Activated CD8-positive, alpha-beta memory T cell treated with anti-CD3 and anti-CD28 coated beads, Interleukin-2, amount 50 U/mL, for 24 hours (primary cell): Measurements from ENCODE around the gene POC1A.
"Not testable (repeated sequence)": the region's sequence is repeated elsewhere in the genome, so short reads cannot be mapped to it uniquely, and the experiment has no call there.

Experiments used
- DNase-seq: peaks from one replicate; pipeline ENCODE4 v3.0.0-alpha.2; 2020; ENCODE audit errors: extremely low read depth

Gene POC1A

DNA sequence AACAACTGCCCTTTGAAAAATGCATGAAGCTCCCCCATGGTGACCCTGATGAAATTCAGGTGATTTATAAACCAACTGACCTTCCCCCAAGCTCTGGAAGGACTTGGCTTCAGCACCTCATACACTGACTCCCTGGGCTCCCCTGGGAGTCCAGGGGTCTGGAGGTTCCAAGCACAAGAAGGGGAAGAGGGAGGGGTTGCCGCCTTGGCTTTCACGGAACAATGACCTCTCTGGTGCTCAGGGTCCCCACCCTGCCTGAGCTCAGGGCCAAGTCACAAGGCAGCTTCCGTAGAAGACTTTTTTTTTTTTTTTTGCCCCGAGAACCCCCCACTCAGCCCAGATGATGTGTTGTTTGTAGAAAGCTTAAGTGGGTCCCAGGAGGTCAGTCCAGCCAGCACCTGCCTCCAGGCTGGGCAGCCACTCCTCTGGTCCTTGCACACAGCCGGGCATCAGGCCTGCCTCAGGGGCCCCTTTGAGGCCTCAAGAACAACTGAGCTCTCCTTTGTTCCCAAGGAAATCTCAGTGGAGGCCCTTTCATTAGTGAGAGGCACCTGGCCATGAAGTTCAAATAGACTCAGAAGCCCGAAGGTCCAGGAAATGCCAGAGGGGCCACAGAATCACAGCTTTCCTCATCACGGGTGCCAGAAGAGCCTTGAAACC is 29.7 kb upstream of the POC1A start:
- no peak for DNase-seq

GRCh38 chr3:52182691-52183090 is 28.5 kb upstream of the POC1A start:
- no peak for DNase-seq

GRCh38 chr3:52182196-52182595 is 28.0 kb upstream of the POC1A start:
- no peak for DNase-seq

DNA sequence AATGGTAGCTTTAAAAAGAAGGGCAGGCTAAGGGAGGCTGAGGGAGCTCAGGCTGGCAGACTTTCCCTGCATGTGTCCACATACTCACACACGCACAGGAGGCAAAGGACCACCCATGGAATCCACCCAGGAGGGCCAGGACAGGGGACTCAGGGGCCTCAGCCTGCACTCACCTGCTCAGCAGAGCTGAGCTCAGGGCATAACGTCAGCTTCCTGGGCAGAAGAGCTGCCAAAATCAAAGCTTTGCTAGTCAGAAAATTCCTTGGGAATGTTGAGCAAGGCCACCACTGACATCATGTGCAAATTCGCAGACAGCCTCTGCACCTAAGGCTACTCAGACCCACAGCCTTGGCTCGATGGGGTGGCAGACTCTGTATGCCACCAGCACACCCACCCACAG is 27.3 kb upstream of the POC1A start:
- no peak for DNase-seq

DNA sequence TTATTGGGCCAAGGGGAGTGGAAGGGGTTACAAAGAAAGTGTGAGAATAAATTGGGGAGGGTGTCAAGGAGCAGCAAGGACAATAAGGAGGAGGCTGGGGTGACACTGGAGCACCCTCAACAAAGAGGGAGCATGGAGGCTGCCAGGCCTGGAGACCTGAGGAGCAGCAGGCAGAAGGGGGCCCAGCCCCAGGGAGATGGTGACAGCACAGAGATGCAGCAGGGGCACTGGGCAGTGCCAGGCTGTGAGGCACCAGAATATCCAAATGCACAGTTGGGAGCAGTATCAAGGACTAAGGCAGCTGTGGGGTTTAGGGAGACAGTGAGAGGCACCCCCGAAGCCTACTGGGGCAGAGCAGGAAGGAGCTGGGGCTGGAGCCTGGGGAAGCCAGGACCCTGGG is 24.3 kb upstream of the POC1A start:
- no peak for DNase-seq

DNA sequence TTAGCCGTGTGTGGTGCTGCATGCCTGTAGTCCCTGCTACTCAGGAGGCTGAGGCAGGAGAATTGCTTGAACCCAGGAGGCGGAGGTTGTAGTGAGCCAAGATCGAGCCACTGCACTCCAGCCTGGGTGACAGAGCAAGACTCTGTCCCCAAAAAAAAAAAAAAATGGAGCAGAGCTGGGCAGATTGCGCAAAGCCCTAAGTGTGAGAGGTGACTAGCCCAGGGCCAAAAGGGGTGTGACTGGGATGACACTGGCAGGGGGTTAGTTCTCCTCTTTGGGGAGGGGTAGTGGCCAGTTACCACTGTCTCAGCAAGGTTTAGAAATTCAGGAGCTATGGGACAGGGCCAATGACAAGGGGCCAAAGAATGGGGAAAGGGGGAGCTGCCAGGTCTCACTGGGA is 23.9 kb upstream of the POC1A start:
- not testable (repeated sequence) for DNase-seq

GRCh38 chr3:52177701-52178042 is 23.4 kb upstream of the POC1A start:
- no peak for DNase-seq

DNA sequence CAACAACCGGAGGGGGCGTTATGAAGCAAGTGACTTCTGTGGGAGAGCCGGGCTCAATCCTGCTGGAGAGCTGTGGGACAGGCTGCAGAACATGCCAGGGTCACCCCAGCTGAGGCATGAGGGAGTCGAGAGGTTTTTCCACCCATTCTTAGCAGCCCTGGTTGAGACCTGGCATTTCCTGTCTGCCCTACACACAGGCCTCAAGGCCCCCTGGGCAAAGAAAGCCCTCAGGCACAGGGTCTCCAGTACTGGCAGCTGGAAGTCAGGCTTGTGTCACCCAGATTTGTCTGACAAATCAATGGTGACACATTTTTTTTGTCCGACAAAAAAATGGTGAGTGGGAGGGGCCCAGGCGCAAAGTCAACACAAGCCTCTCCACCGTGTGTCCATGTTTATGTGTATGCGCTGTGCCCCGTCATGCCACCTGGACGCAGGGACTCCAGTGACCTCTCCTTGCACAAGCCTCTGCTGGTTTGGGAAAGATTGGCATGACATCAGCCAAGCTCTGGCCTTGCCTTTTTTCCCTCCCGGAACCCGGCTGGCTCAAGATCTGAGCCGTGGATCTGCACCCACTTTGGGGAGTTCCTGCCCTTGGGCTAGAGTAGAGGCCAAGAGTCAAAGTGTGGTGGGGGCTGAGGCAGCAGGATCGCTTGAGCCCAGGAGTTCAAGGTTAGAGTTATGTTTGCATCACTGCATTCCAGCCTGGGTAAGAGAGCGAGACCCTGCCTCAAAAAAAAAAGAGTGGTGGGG is 22.9 kb upstream of the POC1A start:
- DNase-seq, result no peak

DNA sequence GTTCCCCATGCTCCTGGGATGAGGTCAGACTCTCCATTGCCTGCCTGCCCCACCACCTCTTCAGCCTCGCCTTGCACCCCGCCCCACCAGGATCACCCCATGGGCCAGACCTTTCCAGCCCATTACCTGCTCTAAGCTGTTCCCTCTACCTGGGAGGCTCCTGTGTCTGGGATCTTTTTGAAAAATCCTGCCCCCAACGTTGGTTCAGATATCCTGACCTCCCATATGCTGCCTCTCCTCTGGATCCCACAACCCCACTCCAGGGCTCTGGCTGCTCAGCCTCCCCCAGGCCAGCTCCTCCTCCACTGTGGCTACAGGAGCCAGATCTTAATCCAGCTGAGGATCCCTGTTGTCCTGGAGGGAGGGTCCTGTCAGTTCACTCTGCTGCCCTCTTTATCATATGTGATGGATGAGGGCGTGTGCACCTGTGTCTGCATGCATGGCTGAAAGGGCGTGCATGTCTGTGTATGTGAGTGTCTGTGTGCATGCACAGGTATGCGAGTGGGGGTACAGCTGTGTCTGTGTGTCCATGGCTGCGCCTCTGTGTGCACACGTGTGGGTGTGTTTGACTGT is 22.0 kb upstream of the POC1A start:
- DNase-seq, result no peak

- DNase-seq, result no peak
These were observed 21.4 kb upstream of the POC1A start for GRCh38 chr3:52175416-52176179.

- DNase-seq, result no peak
These were observed 20.7 kb upstream of the POC1A start for GRCh38 chr3:52174896-52175295.

DNA sequence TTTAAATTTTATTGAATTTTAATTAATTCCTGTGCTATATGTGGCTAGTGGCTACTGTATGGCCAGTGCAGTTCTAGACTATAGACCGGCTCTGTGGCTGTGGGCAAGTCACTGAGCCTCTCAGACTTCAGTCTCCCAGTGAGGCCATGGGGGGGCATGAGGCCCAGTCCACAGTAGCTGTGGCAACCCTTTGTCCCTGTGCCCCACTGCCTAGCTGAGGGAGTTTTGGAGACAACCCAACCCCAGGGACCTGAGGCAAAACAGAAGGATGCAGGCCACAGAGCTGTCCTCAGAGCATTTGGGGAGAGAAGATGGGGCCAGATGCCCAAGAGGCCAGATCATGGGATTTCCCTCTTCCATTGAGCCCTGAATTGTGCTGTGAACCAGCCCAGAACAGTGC is 18.9 kb upstream of the POC1A start:
- DNase-seq, result no peak

GRCh38 chr3:52172262-52172757 is 18.1 kb upstream of the POC1A start:
- DNase-seq, result no peak

- no peak for DNase-seq
These were observed 17.5 kb upstream of the POC1A start for GRCh38 chr3:52171514-52172261.

DNA sequence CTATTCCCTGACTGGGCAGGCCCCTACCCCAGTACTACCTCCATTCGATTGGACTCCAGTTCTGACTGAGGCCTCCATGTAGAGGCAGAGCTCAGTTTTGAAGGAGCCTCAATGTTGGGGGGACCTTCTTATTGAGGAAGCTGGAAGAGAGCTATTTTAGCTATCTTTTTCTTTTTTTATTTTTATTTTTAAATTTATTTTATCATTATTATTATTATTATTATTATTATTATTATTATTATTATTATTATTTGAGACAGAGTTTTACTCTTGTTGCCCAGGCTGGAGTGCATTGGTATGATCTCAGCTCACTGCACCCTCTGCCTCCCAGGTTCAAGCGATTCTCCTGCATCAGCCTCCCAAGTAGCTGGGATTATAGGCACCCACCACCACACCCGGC is 16.0 kb upstream of the POC1A start:
- DNase-seq, result not testable (repeated sequence)

DNA sequence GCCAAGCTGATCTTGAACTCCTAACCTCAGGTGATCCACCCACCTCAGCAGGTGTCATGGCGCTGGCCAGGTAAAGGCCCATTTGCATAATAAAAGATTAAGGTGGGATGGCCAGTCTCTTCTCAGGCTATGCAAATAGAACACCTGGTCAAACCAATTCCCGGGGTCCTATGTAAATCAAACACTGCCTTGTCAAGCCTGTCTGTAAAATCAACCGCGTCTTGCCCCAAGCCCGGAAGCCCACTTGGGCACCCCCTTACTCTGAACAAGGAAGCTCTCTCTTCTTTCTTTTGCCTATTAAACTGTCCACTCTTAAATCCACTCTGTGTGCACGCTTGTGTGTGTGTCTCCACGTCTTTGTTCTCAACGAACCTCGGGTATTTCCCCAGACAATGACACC is 13.0 kb upstream of the POC1A start:
- DNase-seq, result no peak

- DNase-seq, result no peak
These were observed 8.1 kb upstream of the POC1A start for GRCh38 chr3:52162250-52162872.

DNA sequence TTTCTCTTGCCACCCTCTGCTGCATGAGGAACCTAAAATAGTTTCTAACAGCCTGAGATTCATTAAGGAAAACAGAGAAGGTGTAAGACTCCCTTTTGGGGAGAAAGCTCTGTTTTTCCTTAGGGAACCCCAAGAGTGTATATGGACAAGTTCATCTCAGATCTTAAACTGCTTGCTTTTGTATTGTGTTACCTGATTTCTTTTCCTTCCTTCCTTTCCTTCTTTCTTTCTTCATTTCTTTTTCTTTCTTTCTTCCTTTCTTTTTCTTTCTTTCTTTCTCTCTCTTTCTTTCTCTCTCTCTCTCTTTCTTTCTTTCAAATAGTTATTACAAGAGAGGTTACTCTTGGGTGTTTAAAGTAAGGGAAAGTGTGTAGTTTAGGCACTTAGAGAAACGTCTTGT is 5.3 kb upstream of the POC1A start:
- no peak for DNase-seq

DNA sequence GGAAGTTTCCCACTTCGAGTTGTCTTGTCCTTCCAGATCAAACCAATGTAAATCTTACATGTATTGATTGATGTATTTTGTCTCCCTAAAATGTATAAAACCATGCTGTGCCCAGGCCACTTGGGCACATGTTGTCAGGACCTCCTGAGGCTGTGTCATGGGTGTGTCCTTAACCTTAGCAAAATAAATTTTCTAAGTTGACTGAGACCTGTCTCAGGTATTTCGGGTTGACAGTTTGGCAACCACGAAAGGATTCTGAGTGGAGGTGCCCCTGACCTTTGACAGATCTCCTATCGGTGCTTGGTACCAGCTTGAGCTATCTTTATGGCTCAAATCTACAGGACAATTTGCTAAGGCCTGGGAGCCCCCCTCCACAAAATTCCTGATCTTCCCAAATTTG is 1.7 kb upstream of the POC1A start:
- no peak for DNase-seq

DNA sequence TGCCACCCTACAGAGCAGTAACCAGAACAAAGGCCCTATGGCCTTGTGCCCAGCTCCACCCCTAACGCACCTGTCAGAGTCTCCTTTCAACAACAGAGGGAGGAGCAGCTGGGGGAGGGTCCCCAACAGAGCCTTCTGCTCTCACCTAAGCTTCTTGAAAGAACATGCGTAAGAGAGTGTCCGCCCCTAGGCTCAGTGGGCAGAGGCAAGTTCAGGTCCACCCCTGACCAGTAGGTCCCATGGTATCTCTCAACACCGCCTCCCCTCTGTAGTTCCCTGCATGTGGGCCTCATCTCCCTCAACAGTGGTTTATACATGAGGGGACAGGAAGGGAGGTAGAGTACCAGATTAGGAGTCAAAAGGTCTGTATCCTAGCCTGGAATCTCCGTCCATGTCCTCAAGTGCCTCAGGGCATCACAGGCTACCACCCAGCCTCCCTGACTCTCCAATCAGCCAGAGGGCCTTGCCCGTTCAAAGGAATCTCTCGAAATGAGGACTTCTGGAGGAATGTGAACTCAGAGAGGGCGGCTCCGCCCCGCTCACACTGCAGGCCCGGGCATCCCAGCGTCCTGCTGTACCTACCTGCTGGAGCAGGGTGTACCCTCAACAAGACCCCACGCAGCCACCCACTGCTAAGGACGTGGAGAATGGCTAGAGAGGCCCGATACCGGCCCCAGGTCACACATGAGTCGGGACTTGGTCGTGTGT is 680 bp downstream of the POC1A start:
- DNase-seq, result no peak

DNA sequence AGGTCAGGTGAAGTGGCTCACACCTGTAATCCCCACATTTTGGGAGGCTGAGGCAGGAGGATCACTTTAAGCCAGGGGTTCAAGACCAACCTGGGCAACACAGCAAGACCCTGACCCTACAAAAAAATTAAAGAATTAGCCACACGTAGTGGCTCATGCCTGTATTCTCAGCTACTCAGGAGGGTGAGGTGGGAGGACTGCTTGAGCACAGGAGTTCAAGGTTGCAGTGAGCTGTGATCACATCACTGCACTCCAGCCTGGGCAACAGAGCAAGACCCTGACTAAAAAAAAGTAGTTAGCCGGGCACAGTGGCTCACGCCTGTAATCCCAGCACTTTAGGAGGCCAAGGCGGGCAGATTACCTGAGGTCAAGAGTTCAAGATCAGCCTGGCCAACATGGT is 2.2 kb downstream of the POC1A start:
- not testable (repeated sequence) for DNase-seq
